GM21717 (cell line): ENCODE data around the gene DGUOK.

Experiments used
- ATAC-seq: cut with Tn5 transposase; IDR thresholded peaks from one replicate; pipeline ENCODE4 v1.9.1; 2021; ENCODE audit warnings: mild to moderate bottlenecking, moderate library complexity; ENCODE audit not compliant: unreplicated experiment

The DGUOK gene

DNA sequence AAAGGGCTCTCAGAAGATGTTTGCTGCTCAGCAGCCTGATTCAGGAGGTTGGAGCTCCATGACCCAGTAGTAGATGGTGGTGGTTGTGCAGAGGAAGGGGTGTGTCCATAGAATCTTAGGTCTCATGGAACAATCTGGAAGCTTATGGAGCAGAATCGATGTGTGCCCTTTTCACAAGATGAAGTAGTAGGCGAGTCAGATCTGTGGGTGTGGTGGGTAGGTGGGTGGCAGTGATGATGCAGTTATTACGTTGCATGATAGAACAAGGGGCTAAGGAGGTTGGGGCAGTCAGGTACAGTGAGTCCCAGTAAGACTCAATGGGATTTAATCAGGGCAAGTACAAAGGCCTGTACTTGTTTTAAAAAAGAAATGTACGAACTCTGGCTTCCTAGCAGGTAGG is 67.1 kb downstream of the DGUOK start:
- ATAC-seq, result no peak

DNA sequence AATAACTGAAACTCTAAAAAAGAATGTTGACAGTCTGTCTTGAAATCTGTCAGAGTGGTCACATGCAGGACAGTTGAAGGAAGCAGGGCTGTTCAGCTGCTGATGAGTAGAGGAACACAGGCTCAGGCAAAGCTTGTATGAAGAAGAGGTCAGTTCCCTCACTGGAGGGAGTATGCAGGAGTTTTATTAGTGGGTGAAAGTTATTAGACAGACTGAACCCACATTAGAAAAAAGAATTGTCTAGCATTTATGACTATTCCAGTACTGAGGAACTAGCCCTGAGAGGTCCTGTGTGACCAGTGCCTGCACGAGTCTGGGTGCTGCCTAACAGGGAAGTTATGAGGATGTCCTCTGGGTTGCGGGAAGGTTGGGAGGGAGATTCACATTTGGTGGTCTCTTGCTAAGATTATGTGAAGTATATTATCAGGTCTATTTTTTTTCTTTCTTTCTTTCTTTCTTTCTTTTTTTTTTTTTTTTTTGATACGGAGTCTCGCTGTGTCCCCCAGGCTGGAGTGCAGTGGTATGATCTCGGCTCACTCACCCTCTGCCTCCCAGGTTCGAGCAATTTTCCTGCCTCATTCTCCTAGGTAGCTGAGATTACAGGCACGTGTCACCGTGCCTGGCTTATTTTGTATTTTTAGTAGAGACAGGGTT is 67.6 kb downstream of the DGUOK start:
- no peak for ATAC-seq

DNA sequence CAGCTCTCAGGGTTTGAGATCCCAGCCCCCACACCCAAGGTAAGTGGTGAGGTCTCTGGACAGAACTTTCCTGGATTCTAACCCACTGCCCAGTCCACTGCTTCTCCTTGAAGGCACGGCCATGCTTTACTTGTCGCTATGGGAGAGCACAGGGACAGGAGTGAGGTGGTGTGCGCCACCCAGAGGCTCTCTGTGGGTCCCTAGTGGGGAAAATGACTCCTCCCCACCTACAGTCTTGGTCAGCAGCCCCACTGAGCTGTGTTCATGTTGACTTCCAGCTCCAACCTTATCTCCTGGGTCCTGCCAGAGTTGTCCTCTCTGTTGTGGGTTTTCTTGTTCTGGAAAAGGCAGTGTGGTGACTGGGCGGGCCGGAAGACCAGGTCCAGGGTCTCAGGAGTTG is 69.1 kb downstream of the DGUOK start:
- ATAC-seq, result no peak

DNA sequence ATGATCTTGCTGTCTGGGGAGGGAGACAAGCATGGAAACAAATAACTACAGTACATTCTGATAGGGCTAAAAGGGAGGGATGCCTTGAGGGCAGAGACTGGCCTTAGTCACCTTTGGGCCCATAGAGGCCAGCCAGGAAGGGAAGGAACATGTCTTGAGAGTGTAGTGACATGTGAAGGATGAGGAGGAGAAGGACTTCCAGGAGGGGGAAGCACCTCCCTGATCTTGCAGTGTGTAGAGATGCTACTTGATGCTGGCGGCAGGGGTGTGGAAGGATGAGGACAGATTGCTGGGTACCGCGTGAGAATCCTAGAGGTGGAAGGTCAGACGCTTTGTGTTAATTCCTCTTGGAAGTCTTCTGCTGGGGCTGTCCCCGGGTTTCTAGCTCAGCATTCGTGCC is 71.1 kb downstream of the DGUOK start:
- ATAC-seq, result no peak

DNA sequence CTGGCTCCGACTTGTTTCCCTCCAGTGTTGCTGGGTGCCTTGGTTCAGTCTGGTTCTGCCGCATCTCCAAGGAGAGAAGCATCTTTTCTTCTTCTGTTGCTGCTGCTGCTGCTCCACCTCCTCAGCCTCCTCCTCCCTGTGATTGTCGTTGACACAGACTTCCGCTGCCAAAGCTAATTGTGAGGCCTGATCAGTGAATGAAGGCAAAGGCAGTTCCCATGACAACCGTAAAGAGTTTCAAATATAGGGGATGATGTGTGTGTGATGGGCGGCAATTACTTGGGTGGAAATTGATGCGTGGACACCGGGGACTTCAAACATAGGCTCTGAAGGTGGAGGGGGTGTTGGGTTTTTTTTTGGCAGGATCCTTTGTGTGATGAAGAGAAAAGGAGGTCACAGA is 71.8 kb downstream of the DGUOK start:
- no peak for ATAC-seq

DNA sequence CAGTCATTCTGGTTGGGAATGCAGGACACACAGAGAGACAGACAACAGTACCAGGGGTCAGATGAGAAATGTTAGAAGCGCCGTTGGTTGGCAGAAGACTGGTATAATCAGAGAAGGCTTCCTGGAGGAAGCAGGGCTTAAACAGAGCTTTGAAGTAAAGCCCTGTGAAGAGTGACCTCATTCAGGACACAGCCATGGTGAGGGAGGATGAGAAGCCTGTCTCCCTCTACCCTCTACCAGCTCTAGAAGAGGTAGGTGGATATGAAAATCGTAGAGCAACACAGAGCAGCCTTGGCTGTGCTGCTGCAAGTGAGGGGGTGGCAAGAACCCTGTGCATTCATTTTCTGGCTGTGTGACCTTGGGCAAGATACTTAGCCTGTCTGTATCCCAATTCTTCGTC is 72.3 kb downstream of the DGUOK start:
- no peak for ATAC-seq

DNA sequence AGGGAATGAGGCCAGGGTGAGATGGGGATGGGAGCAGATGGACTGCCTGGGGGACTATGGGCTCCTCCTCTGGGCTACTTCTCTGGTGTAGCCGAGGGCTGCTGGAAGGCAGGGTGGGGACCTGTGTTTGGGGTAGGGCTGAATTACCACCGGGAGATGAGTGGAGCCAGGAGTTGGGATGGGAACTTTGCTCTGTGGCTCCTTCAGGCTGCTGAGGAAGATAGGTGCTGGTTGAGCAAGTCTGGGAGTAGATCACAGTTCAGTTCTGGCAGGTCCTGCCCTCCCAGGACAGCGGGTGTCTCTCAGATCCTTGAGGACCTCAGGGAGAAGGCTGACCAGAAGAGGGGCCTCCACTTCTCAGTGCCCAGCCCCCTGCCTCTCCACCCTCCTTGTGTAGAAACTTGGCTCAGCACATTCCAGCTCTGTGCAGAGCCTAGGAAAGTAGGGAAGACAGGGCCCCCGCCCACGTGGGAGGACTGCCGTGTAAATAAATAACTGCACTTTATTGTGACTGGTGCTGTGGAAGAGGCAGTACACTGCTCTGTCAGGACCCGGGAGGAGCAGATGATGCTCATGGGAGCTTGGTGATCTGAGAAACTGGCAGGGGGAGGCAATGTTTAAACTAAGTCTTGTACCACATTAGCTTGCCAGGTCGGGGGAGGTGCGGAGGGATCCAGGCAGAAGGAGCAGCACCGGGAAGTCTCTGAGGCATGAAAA is 73.4 kb downstream of the DGUOK start:
- no peak for ATAC-seq

DNA sequence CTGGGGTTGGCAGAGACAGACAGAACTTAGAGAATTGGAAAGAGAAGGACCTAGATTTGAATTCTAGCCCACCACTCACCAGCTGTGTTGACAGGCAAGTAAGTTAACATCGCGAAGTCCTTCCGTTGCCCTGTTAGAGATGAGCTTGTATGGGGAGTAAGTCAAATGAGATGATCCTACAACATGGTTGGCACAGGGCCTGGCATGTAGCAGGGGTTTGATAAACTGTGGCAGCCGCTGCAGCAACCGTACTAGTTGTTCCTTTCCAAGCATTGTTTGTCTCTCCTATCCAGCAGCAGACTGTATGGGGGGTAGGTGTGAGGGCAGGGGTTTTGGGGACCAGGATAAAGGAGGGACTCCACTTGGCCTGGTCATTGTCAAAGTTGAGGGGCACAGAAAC is 74.0 kb downstream of the DGUOK start:
- no peak for ATAC-seq

DNA sequence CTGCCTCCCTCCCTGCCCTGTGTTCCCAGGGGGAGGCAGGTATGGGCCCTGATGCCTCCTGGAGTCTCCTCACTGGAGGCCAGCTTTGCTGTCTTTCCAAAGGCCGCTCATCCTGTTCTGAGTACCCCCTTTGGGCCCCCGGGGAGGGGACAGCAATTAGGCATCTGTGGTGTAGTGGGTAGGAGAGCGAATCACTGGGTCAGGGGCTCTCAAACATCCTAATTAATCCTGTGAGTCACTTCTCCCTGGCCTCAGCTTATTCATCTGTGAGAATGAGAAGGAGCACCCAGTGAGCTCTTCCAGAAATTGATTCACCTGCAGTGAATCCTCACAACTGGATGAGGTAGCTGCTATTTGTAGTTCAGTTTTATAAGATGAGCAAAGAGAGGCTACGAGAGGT is 74.4 kb downstream of the DGUOK start:
- ATAC-seq, result no peak

DNA sequence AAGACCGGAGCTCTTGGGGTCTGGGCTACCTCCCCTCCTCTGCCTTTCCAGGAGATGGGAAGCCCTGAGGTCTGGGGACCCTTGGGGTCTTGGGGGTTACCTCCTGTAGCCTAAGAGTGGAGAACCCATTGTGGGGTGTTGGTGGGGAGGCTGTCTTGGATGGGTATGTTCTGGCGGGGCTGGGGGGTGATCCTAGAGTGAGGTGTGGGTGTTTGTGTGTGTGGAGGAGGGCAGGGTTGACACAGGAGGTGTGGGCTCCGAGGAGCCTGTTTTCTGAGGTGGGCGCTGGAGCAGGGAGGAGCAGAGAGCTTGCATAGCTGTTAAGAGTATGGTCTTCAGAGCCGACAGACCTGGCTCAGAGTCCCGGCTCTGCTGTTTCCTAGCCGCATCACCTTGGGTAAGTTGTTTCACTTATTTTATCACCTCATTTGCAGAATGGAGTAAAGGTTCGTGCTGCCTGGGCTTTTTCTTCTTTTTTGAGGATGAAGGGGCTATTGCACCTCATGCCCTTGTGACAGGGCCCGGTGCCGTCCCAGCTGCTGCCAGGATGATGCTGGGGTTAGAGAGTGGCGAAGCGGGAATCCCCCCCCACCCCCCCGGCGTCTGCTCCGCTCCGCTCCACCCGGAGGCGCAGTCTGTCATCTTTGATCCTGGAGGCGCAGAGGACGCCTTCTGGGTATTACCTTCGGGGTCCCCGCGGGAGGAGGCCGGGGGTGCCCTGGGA is 75.3 kb downstream of the DGUOK start:
- peak; percentile 3 for ATAC-seq

DNA sequence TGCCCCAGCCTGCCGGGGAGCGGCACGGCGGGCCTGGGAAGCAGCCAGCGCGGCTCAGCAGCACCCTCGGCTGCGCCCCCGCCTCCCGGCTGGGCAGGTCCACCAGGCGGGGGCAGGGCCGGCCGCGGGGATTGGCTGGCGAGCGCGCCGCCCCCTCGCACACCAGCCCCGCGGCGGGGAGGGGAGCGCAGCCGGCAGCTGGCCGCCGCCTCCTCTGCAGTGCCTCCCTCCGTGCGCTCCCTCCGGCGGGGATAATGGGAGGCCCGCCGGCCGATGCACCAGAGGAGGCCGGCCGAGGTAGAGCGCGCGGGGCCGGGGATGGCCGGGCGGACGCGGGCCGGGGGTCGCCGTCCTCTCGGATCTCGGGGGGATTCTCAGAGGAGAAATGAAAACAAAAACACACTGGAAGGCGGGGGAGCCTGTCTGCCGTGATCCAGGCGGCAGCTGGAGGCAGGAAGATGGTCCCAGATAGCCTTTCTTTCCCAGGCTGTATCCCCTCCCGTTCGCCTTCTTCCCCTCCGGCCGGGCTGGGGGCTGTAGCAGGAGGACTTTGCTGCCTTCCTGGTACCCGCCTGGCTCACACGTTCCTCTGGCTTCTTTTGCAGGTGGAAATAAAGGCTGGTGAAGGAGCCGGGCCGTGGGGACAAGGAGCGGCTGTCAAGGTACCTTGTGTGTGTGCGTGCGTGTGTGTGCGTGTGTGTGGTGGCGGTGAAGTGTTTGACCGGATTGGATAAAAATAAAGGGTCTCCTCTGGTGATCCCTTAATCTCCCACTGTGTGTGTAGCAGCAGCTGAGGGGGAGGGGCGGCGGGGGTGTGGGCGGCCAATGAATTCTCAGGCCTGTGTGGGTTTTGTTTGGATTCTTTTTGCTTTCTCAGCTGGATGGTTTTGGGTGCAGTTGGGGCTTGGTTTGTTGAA is 76.1 kb downstream of the DGUOK start:
- peak; percentile 87 for ATAC-seq

DNA sequence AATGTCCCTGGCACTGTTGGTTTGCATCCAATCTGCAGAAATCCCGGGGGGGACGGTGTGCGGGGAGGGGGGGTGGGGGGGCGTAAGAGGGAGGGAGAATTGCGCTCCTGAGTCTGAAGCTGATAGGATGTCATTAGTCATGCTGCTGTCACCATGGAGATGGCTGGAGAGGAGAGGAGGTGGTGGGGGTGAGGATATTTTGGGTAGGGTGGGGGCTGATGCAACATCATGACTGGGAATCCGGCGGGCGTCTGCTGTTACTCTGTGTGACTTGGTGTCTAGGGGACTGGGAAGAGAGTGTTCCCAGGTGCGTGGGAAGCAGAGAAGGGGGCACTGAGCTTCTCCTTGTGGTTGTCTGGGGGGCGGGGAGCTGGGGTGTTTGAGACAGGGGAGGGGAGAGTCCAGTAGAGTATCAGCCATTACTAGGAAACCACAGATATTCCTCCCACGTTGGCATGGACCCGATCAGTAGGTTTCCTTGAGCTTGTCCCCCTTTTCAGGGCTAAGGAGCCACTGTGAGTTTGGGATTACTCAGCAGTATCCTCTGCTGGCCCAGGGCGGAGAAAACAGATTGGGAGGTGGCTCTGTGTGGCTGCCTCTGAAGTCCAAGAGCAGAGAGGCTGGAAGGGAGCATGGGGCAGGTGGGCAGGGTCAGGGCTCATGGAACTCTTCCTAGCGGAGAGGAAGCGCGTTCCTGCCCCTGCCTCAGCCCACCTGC is 77.0 kb downstream of the DGUOK start:
- no peak for ATAC-seq

DNA sequence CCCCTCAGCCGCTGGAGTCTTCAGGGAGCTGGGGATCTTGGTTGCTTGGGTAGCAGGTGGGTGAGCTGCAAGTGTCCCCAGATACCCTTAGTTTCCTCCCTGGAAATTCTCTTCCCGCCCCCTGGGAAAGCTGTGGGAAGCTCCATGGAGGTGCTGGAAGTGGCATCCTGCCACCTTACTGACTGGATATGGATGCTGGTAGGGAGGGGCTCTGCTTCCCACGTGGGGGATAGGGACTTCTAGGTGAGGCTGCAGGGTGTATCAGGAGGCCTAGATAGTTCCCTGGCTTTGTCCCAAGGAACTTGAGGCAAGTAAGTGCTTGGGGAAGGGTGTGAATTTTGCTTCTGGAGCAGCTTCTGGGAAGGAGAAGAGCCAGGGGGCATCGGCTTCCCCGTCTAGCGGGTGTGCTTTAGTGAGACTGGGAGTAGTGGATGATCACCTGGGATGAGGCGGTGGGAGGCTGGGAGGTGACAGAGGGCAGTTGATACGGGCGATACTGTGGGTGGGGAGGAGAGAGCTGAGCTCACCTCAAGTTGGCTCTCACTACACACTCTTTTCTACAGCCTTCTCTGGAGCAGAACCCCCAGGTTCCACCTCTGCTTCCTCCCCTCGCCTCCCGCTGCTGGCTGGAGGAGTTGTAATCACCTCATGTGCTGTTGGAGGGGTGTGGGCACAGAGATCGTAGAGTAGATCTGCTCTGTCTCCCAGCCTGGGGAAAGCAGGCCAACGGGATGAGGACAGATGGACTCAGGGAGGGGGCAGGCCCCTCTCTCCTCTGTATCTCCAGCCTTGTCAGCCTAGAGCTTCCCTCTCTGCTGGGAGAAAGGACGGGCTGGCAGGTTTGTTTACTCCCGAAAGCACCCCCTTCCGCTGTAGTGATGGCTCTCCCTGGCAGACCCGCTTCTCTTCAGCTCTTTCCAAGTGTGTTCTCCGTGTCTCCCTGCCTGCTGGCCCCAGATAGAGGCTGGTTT is 77.8 kb downstream of the DGUOK start:
- no peak for ATAC-seq

DNA sequence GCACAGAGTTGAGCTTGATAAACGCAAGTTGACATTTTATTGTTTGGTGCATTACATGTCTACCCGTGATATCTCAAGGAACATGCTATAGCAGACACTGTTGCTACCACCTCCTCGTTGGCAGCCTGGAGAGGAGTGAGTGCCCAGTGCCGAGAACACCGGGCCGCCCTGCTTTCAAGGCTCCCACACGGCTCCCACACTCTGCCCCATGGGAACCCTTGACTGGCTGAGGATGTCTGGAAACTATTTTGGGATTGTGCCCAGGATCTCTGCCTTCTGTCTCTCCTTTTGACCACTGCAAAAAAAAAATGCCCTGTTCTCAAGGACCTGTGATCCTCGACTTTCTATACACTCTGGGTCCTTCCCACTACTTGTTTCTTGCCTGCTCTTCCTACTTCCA is 79.1 kb downstream of the DGUOK start:
- ATAC-seq, result no peak

DNA sequence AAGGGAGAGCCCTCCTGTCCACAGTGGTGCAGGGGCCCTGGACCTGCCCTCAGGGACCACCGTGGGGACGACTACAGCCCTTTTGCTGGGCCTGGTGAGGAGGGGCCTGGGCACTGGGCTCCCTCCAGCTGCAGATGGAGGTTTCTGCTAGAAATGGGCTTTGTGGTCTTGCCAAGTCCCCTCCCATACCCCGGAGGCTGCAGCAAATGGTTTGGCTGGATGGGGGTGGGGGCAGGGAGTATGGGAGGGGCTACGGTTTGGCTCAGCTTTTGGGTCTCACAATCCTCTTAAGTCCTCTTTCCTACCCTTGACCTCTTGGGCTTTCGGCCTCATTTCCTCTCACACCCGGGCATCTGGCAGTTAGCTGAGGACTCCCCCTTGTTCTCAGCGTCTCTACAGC is 79.8 kb downstream of the DGUOK start:
- no peak for ATAC-seq

DNA sequence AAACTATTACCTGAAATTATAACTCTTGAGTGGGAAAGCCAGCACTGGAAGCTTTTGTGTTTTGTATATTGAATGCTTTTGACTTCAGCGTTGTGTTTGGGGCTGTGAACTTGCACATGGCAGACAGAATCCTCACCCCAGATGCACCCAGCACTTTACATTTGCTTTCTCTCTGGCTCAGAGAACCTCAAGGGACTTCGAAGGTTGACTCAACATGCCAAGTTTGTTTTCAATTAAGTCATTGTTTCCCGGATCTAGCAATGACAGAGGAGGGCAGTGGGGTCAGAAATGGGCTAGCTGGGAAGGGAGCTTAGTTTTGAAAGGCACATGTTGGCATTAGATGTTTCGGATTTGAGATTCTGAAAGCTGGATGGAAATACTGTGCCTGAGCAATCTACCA is 80.4 kb downstream of the DGUOK start:
- no peak for ATAC-seq

DNA sequence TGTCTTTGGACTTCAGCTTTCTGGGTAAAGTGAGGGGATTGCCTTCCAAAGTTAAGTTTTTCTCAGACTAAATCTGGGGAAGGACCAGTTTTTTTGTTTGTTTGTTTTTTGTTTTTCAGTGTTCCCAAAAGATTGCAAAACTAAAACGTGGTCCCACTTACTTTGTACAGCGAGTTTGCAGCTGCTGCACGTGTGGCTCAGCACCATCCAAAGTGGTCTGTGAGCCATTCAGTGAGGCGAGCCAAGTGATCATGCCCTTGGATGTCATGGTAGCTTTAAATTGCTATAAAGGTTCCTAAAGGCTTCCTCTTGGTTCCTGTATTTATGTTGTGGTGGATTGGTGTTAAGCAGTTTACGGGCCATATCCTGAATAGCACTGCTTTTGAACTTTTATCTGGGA is 81.0 kb downstream of the DGUOK start:
- no peak for ATAC-seq
